GM12875 (cell line): ENCODE data around the gene EZH2.

Experiments used
- H3K4me3 ChIP-seq: one replicate; pipeline ENCODE4 v1.5.1; 2011; ENCODE audit warnings: low read depth, low read length, control low read depth
- TF ChIP-seq, protein P1 (sequence below): IDR thresholded peaks from 2 replicates; pipeline ENCODE4 v1.5.1; 2011; ENCODE audit warnings: low read depth, mild to moderate bottlenecking, control low read depth, inconsistent platforms, low read length, moderate library complexity, borderline replicate concordance; ENCODE audit not compliant: insufficient read depth

EZH2 gene

GRCh38 chr7:148847815-148848734, 36.0 kb downstream of the EZH2 start:
- TF ChIP-seq, protein P1, sequence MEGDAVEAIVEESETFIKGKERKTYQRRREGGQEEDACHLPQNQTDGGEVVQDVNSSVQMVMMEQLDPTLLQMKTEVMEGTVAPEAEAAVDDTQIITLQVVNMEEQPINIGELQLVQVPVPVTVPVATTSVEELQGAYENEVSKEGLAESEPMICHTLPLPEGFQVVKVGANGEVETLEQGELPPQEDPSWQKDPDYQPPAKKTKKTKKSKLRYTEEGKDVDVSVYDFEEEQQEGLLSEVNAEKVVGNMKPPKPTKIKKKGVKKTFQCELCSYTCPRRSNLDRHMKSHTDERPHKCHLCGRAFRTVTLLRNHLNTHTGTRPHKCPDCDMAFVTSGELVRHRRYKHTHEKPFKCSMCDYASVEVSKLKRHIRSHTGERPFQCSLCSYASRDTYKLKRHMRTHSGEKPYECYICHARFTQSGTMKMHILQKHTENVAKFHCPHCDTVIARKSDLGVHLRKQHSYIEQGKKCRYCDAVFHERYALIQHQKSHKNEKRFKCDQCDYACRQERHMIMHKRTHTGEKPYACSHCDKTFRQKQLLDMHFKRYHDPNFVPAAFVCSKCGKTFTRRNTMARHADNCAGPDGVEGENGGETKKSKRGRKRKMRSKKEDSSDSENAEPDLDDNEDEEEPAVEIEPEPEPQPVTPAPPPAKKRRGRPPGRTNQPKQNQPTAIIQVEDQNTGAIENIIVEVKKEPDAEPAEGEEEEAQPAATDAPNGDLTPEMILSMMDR, result no peak
- H3K4me3 ChIP-seq, result no peak overlapping the region

- H3K4me3 ChIP-seq, result no peak overlapping the region
- TF ChIP-seq, protein P1, result no peak
These were observed 45.2 kb downstream of the EZH2 start for GRCh38 chr7:148838905-148839304.

DNA sequence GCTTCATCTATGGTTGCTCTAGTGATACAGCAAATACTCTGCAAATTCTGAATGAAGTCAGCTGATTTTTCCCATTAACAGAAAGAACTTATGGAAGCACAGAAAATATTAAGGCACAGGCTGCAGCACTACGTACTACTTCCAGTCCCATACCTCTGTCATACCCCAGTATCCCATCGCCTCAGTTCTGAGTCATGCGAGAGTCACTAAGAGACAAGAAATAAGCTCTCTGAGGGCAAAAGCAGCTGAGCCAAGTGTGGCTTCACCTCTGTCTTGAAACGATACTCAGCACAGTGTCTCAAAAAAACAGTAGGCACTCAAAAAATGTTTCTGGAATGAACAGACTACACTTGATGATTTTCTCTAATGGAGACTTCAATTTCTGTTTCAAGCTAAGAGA, 48.2 kb downstream of the EZH2 start:
- no peak overlapping the region for H3K4me3 ChIP-seq
- TF ChIP-seq, protein P1, result no peak

DNA sequence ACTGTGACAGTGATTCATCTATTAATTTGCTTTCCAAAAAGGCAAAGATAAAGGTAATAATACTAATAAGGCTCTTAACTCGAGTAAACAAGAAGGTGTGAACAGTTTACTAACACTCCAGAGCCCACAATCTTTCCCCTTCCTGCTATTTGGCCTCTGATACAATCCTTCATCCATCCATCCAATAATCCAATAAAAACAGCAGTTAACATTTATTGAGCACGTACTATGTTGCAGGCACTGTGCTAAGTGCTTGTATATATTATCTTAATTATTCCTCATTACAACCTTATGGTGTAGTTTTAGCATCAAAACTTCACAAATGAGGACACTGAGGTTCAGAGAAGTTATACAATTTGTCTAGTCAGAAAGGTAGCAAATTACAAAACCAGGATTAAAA, 49.5 kb downstream of the EZH2 start:
- H3K4me3 ChIP-seq, result no peak overlapping the region
- TF ChIP-seq, protein P1, result no peak

DNA sequence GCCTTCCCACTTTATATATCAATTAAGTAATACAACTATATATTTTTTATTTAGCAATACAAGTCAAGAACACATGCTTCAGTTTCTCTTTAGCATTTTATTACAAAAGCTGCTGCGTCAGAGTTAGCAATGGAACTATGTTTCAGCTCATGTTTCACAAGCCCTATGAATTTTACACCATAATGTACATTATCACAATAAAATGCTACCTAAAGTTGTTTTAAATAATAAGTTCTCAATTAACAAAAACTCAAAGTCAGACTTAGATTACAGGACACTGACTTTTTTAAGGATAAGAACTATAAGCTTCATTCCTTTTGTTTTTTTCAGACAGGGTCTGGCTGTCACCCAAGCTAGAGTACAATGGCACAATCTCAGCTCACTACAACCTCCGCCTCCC, 52.3 kb downstream of the EZH2 start:
- H3K4me3 ChIP-seq, result no peak overlapping the region
- TF ChIP-seq, protein P1, result no peak

GRCh38 chr7:148830897-148831692, 53.0 kb downstream of the EZH2 start:
- H3K4me3 ChIP-seq, result no peak overlapping the region
- TF ChIP-seq, protein P1, result no peak

- TF ChIP-seq, protein P1, result no peak
- no peak overlapping the region for H3K4me3 ChIP-seq
These were observed 55.1 kb downstream of the EZH2 start for GRCh38 chr7:148828965-148829364.
